Tibial nerve (tissue), 3 donors: ENCODE results near the gene SKI.

Experiments
- CTCF ChIP-seq, 5 experiments: fragments of 200-600 bp in 3 of 5; fragments of 450-650 bp in 2 of 5; sonication (generic) in 3 of 5; IDR thresholded peaks; one replicate each; pipeline ENCODE4 v1.5.1; 2016 to 2019; ENCODE audit warnings: antibody characterized with exemption in 5 of 5, mild to moderate bottlenecking in 3 of 5, moderate library complexity in 2 of 5
- POLR2A ChIP-seq, 2 donors: fragments of 450-650 bp; IDR thresholded peaks; one replicate each; pipeline ENCODE4 v1.6.1; 2017; ENCODE audit warnings: antibody characterized with exemption in 2 of 2, mild to moderate bottlenecking in 2 of 2, moderate library complexity in 2 of 2

- TF ChIP-seq CTCF (IDR thresholded peaks at IDR 0.05) (no peak), POLR2A (IDR thresholded peaks at IDR 0.05) (no peak)
These were observed 19.6 kb downstream of the SKI start for GRCh38 chr1:2247760-2248126.
